ENCODE results near the gene CEBPA. TPM values are rescaled to one million over a fixed set of nuclear protein-coding genes. Genes with fewer than 3 reads are reported as not detected.

Gene CEBPA
- total RNA-seq, 2 experiments from 2014 or later: 2.1 to 2.5 TPM

GRCh38 chr19:33334271-33334670, 31.9 kb upstream of the CEBPA start:
- Histone ChIP-seq H3K9me3 (ENCODE audit: low read length) (no peaks in the 10 kb centered on the region), H3K9me2 (ENCODE audit: insufficient read depth, low read length) (no peaks in the 10 kb centered on the region), H3K27ac (ENCODE audit: low read depth, low read length, poor library complexity, severe bottlenecking) (no peak overlapping the region), H3K4me3 (ENCODE audit: low read depth, low read length, poor library complexity, severe bottlenecking) (no peak overlapping the region), H3K36me3 (ENCODE audit: insufficient read depth, low read length) (no peaks in the 10 kb centered on the region), H2AFZ (ENCODE audit: low read length) (no peak overlapping the region), H4K20me1 (ENCODE audit: insufficient read depth, low read length) (no peaks in the 10 kb centered on the region), H3K4me1 (ENCODE audit: insufficient read depth, low read length, poor library complexity, severe bottlenecking) (no peaks in the 10 kb centered on the region), H3K4me2 (ENCODE audit: low read length) (no peak overlapping the region), H3K79me2 (ENCODE audit: insufficient read depth, low read depth, low read length) (no peaks in the 10 kb centered on the region)
- no TSS peak for BruUV-seq (replicated peaks)
- ChIA-PET CTCF (ENCODE audit: unreplicated experiment) (no interaction called here), POLR2A (no interaction called here)
- no peak for DNase-seq (ENCODE audit: low spot score)
- TF ChIP-seq, protein P1, sequence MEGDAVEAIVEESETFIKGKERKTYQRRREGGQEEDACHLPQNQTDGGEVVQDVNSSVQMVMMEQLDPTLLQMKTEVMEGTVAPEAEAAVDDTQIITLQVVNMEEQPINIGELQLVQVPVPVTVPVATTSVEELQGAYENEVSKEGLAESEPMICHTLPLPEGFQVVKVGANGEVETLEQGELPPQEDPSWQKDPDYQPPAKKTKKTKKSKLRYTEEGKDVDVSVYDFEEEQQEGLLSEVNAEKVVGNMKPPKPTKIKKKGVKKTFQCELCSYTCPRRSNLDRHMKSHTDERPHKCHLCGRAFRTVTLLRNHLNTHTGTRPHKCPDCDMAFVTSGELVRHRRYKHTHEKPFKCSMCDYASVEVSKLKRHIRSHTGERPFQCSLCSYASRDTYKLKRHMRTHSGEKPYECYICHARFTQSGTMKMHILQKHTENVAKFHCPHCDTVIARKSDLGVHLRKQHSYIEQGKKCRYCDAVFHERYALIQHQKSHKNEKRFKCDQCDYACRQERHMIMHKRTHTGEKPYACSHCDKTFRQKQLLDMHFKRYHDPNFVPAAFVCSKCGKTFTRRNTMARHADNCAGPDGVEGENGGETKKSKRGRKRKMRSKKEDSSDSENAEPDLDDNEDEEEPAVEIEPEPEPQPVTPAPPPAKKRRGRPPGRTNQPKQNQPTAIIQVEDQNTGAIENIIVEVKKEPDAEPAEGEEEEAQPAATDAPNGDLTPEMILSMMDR (conservative IDR thresholded peaks at IDR 0.05; ENCODE audit: low read length): no peak
- no peak for TF ChIP-seq EZH2phosphoT487 (IDR thresholded peaks at IDR 0.05; ENCODE audit: borderline replicate concordance, low read depth, low read length)
- intact Hi-C loops (cut with micrococcal nuclease; ENCODE audit: unreplicated experiment): no loop called here

DNA sequence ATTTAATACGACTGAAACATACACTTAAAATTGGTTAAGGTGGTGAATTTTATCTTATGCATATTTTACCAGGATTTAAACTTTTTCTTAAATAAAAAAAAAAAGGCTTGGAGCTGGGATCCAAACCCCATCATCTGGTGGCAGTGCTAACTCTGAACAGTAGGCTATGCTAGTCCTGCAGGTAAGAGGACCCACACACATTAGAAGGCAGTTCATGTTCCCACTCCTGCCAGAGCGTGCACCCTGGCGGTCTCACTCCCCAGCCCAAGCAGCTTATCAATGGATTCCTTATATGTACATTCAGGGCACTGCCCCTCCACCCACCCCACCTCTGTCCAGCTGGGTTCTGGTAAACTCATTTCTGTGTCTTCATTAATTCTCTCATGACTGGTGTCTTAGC, 31.3 kb upstream of the CEBPA start:
- ChIA-PET POLR2A (no interaction called here), CTCF (ENCODE audit: unreplicated experiment) (no interaction called here)

DNA sequence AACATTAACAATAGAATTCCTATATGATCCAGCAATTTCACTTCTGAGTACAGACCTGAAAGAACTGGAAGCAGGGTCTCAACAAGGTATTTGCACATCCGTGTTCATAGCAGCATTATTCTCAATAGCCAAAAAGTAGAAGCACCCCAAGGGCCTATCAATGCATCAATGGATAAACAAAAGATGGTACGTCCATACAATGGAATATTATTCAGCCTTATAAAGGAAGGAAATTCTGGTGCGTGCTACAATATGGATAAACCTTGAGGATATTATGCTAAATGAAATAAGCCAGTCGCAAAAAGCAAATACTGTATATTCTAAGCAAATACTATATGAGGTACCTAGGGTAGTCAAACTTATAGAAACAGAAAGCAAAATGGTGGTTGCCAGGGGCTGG, 30.8 kb upstream of the CEBPA start:
- no peak overlapping the region for H3K27ac ChIP-seq (ENCODE audit: low read depth, low read length, poor library complexity, severe bottlenecking)
- H3K4me1 ChIP-seq (ENCODE audit: insufficient read depth, low read length, poor library complexity, severe bottlenecking): no peaks in the 10 kb centered on the region
- H3K36me3 ChIP-seq (ENCODE audit: insufficient read depth, low read length): no peaks in the 10 kb centered on the region
- DNase-seq (ENCODE audit: low spot score): no peak
- BruUV-seq (replicated peaks): no TSS peak
- no peaks in the 10 kb centered on the region for H3K9me3 ChIP-seq (ENCODE audit: low read length)
- H2AFZ ChIP-seq (ENCODE audit: low read length): no peak overlapping the region
- no peaks in the 10 kb centered on the region for H3K79me2 ChIP-seq (ENCODE audit: insufficient read depth, low read depth, low read length)
- POLR2A ChIA-PET: no interaction called here
- CTCF ChIA-PET (ENCODE audit: unreplicated experiment): no interaction called here
- H3K4me2 ChIP-seq (ENCODE audit: low read length): no peak overlapping the region
- H3K4me3 ChIP-seq (ENCODE audit: low read depth, low read length, poor library complexity, severe bottlenecking): no peak overlapping the region
- intact Hi-C loops (cut with micrococcal nuclease; ENCODE audit: unreplicated experiment): no loop called here
- H4K20me1 ChIP-seq (ENCODE audit: insufficient read depth, low read length): no peaks in the 10 kb centered on the region
- TF ChIP-seq, protein P1 (conservative IDR thresholded peaks at IDR 0.05; ENCODE audit: low read length): no peak
- TF ChIP-seq EZH2phosphoT487 (IDR thresholded peaks at IDR 0.05; ENCODE audit: borderline replicate concordance, low read depth, low read length): no peak
- H3K9me2 ChIP-seq (ENCODE audit: insufficient read depth, low read length): no peaks in the 10 kb centered on the region

More for the DNA sequence above, 31.3 kb upstream of the CEBPA start:
- no peaks in the 10 kb centered on the region for H3K36me3 ChIP-seq (ENCODE audit: insufficient read depth, low read length)
- no peak overlapping the region for H2AFZ ChIP-seq (ENCODE audit: low read length)
- intact Hi-C loops (cut with micrococcal nuclease; ENCODE audit: unreplicated experiment): no loop called here
- no peaks in the 10 kb centered on the region for H3K9me2 ChIP-seq (ENCODE audit: insufficient read depth, low read length)
- H3K27ac ChIP-seq (ENCODE audit: low read depth, low read length, poor library complexity, severe bottlenecking): no peak overlapping the region
- H3K79me2 ChIP-seq (ENCODE audit: insufficient read depth, low read depth, low read length): no peaks in the 10 kb centered on the region
- H3K4me1 ChIP-seq (ENCODE audit: insufficient read depth, low read length, poor library complexity, severe bottlenecking): no peaks in the 10 kb centered on the region
- H3K4me3 ChIP-seq (ENCODE audit: low read depth, low read length, poor library complexity, severe bottlenecking): no peak overlapping the region
- H3K9me3 ChIP-seq (ENCODE audit: low read length): no peaks in the 10 kb centered on the region
- TF ChIP-seq EZH2phosphoT487 (IDR thresholded peaks at IDR 0.05; ENCODE audit: borderline replicate concordance, low read depth, low read length): no peak
- TF ChIP-seq, protein P1 (conservative IDR thresholded peaks at IDR 0.05; ENCODE audit: low read length): no peak
- no peak overlapping the region for H3K4me2 ChIP-seq (ENCODE audit: low read length)
- no peaks in the 10 kb centered on the region for H4K20me1 ChIP-seq (ENCODE audit: insufficient read depth, low read length)
- DNase-seq (ENCODE audit: low spot score): no peak
- no TSS peak for BruUV-seq (replicated peaks)

Measured in OCI-LY7 (cell line).